Measurements from ENCODE around the gene NXPE4.
"Not testable (repeated sequence)": the region's sequence is repeated elsewhere in the genome, so short reads cannot be mapped to it uniquely, and the experiment has no call there.

NXPE4 gene

DNA sequence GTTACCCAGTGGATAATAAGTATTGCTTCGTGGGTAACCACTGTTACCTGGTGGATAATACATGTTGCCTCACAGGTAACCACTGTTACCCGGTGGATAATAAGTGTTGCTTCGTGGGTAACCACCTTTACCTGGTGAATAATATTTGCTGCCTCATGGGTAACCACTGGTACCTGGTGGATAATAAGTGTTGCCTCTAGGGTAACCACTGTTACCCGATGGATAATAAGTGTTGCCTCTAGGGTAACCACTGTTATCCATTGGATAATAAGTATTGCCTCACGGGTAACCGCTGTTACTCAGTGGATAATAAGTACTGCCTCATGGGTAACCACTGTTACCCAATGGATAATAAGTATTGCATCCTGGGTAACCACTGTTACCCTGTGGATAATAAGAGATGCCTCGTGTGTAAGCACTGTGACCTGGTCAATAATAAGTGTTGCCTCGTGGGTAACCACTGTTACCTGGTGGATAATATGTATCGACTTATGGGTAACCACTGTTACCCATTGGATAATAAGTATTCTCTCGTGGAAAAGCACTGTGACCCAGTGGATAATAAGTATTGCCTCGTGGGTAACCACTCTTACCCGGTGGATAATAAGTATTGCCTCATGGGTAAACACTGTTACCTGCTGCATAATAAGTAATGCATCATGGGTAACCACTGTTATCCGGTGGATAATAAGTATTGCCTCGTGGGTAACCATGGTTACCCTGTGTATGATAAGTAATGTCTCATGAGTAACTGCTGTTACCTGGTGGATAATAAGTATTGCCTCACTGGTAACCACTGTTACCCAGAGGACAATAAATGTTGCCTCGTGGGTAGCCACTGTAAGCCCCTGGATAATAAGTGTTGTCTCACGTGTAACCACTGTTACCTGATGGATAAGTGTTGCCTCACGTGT lies 20.1 kb upstream of the NXPE4 start:
- H3K4me3 ChIP-seq (ENCODE audit: low read depth, low read length) = no peak overlapping the region
- no peaks in the 10 kb centered on the region for H3K36me3 ChIP-seq (ENCODE audit: control insufficient read depth, insufficient read depth, low read length)
- no peaks in the 10 kb centered on the region for H3K27me3 ChIP-seq (ENCODE audit: control insufficient read depth, insufficient read depth, low read length)
- no peaks in the 10 kb centered on the region for H3K9me3 ChIP-seq (ENCODE audit: control insufficient read depth, low read length)
- H3K9ac ChIP-seq = no peak overlapping the region
- H3K4me1 ChIP-seq = no peaks in the 10 kb centered on the region
- no peak overlapping the region for H2AFZ ChIP-seq
- no peak overlapping the region for H3K27ac ChIP-seq
- H3K4me2 ChIP-seq (ENCODE audit: low read length) = no peak overlapping the region
- TF ChIP-seq CTCF (IDR thresholded peaks at IDR 0.05) = no peak
- H3K79me2 ChIP-seq = no peaks in the 10 kb centered on the region

DNA sequence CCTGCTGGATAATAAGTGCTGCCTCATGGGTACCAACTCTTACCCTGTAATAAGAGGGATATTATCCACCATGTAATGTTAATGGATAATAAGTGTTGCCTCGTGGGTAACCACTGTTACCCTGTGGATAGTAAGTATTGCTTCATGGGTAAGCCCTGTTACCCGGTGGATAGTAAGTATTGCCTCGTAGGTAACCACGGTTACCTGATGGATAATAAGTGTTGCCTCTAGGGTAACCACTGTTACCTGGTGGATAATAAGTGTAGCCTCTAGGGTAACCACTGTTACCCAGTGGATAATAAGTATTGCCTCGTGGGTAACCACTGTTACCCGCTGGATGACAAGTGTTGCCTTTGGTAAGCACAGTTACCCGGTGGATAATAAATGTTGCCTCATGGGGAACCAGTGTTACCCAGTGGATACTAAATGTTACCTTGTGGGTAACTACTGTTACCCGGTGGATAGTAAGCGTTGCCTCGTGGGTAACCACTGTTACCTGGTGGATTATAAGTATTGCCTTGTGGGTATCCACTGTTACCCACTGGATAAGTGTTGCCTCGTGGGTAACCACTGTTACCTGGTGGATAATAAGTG lies 18.6 kb upstream of the NXPE4 start:
- no peaks in the 10 kb centered on the region for H3K9me3 ChIP-seq (ENCODE audit: control insufficient read depth, low read length)
- H3K9ac ChIP-seq = no peak overlapping the region
- H3K79me2 ChIP-seq = no peaks in the 10 kb centered on the region

GRCh38 chr11:114613094-114613493 lies 17.5 kb upstream of the NXPE4 start:
- H3K9ac ChIP-seq; H2AFZ ChIP-seq; H3K79me2 ChIP-seq; H3K4me3 ChIP-seq (ENCODE audit: low read depth, low read length); H3K27ac ChIP-seq; H3K4me1 ChIP-seq; H3K4me2 ChIP-seq (ENCODE audit: low read length); H3K9me3 ChIP-seq (ENCODE audit: control insufficient read depth, low read length); H3K36me3 ChIP-seq (ENCODE audit: control insufficient read depth, insufficient read depth, low read length); H3K27me3 ChIP-seq (ENCODE audit: control insufficient read depth, insufficient read depth, low read length): not testable (repeated sequence)

More for the DNA sequence above, 18.6 kb upstream of the NXPE4 start:
- Histone ChIP-seq H3K36me3 (ENCODE audit: control insufficient read depth, insufficient read depth, low read length) (no peaks in the 10 kb centered on the region), H3K27me3 (ENCODE audit: control insufficient read depth, insufficient read depth, low read length) (no peaks in the 10 kb centered on the region), H3K4me1 (no peaks in the 10 kb centered on the region), H3K4me2 (ENCODE audit: low read length) (no peak overlapping the region), H3K4me3 (ENCODE audit: low read depth, low read length) (no peak overlapping the region), H2AFZ (no peak overlapping the region), H3K27ac (no peak overlapping the region)
- no peak for TF ChIP-seq CTCF (IDR thresholded peaks at IDR 0.05)

GRCh38 chr11:114612686-114613085 lies 17.1 kb upstream of the NXPE4 start:
- no peak for TF ChIP-seq CTCF (IDR thresholded peaks at IDR 0.05)
- Histone ChIP-seq H3K4me2 (ENCODE audit: low read length) (no peak overlapping the region), H3K36me3 (ENCODE audit: control insufficient read depth, insufficient read depth, low read length) (no peaks in the 10 kb centered on the region), H3K9ac (no peak overlapping the region), H3K27ac (no peak overlapping the region), H3K79me2 (no peaks in the 10 kb centered on the region), H3K9me3 (ENCODE audit: control insufficient read depth, low read length) (no peaks in the 10 kb centered on the region), H2AFZ (no peak overlapping the region), H3K4me1 (no peaks in the 10 kb centered on the region), H3K27me3 (ENCODE audit: control insufficient read depth, insufficient read depth, low read length) (no peaks in the 10 kb centered on the region), H3K4me3 (ENCODE audit: low read depth, low read length) (no peak overlapping the region)

DNA sequence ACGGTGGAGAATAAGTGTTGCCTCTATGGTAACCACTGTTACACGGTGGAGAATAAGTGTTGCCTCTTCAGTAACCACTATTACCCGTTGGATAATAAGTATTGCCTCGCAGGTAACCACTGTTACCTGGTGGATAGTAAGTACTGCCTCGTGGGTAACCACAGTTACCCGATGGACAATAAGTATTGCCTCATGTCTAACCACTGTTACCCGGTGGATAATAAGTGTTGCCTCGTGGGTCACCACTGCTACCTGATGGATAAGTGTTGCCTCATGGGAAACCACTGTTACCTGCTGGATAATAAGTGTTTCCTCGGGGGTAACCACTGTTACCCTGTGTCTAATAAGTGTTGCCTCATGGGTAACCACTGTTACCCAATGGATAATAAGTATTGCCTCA lies 16.6 kb upstream of the NXPE4 start:
- not testable (repeated sequence) for H3K4me2 ChIP-seq (ENCODE audit: low read length); H3K9me3 ChIP-seq (ENCODE audit: control insufficient read depth, low read length); H3K4me1 ChIP-seq; H3K9ac ChIP-seq; H3K4me3 ChIP-seq (ENCODE audit: low read depth, low read length); H3K27me3 ChIP-seq (ENCODE audit: control insufficient read depth, insufficient read depth, low read length); H3K27ac ChIP-seq; H2AFZ ChIP-seq; H3K36me3 ChIP-seq (ENCODE audit: control insufficient read depth, insufficient read depth, low read length); H3K79me2 ChIP-seq
